Natural killer cell (primary cell): ENCODE measurements around the gene CFAP54. TPM values are rescaled to one million over a fixed set of nuclear protein-coding genes. Genes with fewer than 3 reads are reported as not detected.

Experiments
- ATAC-seq, 3 donors: fragments of 150-1000 bp in 2 of 3; fragments of 200-7000 bp in 1 of 3; cut with Tn5 transposase; 1 replicate in 1 of 3; 2 replicates in 2 of 3; pipeline ENCODE4 v1.10.0; 2021; ENCODE audit warnings: mild to moderate bottlenecking in 2 of 3, moderate library complexity in 2 of 3
- DNase-seq, 2 donors: peaks; one replicate each; pipeline versions ENCODE4 v3.0.0 to v3.0.0-alpha.2; 2013 to 2021; ENCODE audit warnings: mixed read lengths in 1 of 2
- H3K27ac ChIP-seq: one replicate; pipeline ENCODE4 v1.5.1; 2013; ENCODE audit warnings: mild to moderate bottlenecking, low read length
- H3K27me3 ChIP-seq: one replicate; pipeline ENCODE4 v1.6.1; 2013; ENCODE audit warnings: low read length; ENCODE audit not compliant: control insufficient read depth, insufficient read depth
- H3K36me3 ChIP-seq: one replicate; pipeline ENCODE4 v1.6.1; 2013; ENCODE audit warnings: low read length; ENCODE audit not compliant: control insufficient read depth, insufficient read depth
- H3K4me1 ChIP-seq: one replicate; pipeline ENCODE4 v1.6.1; 2013; ENCODE audit warnings: low read length; ENCODE audit not compliant: control insufficient read depth, insufficient read depth
- H3K4me3 ChIP-seq: one replicate; pipeline ENCODE4 v1.5.1; 2013; ENCODE audit warnings: low read length
- H3K9me3 ChIP-seq: one replicate; pipeline ENCODE4 v1.6.1; 2013; ENCODE audit warnings: low read length; ENCODE audit not compliant: control insufficient read depth, insufficient read depth
- H3K27ac Mint-ChIP-seq, 2 donors: one replicate each; pipeline ENCODE4 v1.8.0; 2022; ENCODE audit warnings: mild to moderate bottlenecking in 2 of 2, mixed read lengths in 2 of 2, moderate library complexity in 1 of 2
- H3K27me3 Mint-ChIP-seq, 2 donors: one replicate each; pipeline ENCODE4 v1.8.0; 2022; ENCODE audit warnings: low read depth in 2 of 2, mixed read lengths in 2 of 2
- H3K36me3 Mint-ChIP-seq: one replicate; pipeline ENCODE4 v1.8.0; 2022; ENCODE audit warnings: mixed read lengths
- H3K4me1 Mint-ChIP-seq, 2 donors: one replicate each; pipeline ENCODE4 v1.8.0; 2022; ENCODE audit warnings: mixed read lengths in 2 of 2
- H3K4me3 Mint-ChIP-seq: one replicate; pipeline ENCODE4 v1.8.0; 2022; ENCODE audit warnings: mild to moderate bottlenecking, moderate library complexity, mixed read lengths
- H3K9me3 Mint-ChIP-seq, 2 donors: one replicate each; pipeline ENCODE4 v1.8.0; 2022; ENCODE audit warnings: mixed read lengths in 2 of 2
- CTCF ChIP-seq: fragments of 200-600 bp; IDR thresholded peaks from one replicate; pipeline ENCODE4 v1.8.0; 2022; ENCODE audit warnings: antibody characterized with exemption
- WGBS: methylation state at CpG from one replicate; pipeline ENCODE4 v1.1.7; 2013; ENCODE audit warnings: missing lambda C conversion rate; ENCODE audit not compliant: insufficient coverage; 5-methylcytosine and 5-hydroxymethylcytosine counted together
- intact Hi-C: fragments of 100-400 bp; cut with micrococcal nuclease; formaldehyde crosslinking; loops from one replicate; pipeline ENCODE4 v1.14.2; 2022
- total RNA-seq, 4 donors: library from RNA; stranded (reverse); fragments of 120-200 nt in 1 of 4; gene quantifications; one replicate each; pipeline versions ENCODE4 v1.2.3 to v1.2.4, GENCODE V29; 2013 to 2022

The CFAP54 gene
- total RNA-seq, 3 donors from 2014 or later (not counting 1 experiment from before 2014, with no cell fraction given) = 0.56 to 1.5 (median 1.2) TPM

DNA sequence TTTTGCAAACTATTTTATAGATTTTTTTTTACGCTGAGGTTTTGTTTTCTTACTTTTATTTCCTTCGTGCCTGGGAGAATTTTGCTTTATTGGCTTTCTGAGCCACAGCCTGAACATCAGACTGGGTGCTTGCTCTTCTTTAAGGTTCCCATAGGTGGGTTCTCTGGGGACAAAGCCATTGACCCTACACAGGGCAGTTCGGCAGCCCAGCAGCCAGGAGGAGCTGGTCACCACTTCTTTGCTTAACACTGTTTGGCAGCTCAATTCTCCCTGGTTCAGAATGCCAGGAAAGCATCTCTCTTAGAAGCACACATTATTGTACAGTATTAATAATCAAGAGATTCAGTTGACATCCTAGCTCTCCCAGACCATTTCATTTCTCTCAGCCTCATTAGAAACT, 276.9 kb downstream of the CFAP54 start:
- Mint-ChIP-seq H3K27ac (no peak overlapping the region), H3K36me3 (no peaks in the 10 kb centered on the region), H3K4me1 (no peaks in the 10 kb centered on the region), H3K27me3 (peaks cover 3 to 36% of the 10 kb centered on the region in 2 donors), H3K9me3 (peaks cover 0 to 2% of the 10 kb centered on the region in 2 donors), H3K4me3 (no peak overlapping the region)
- no peaks in the 10 kb centered on the region for H3K27me3 ChIP-seq
- no peak for DNase-seq
- H3K27ac ChIP-seq = no peak overlapping the region
- intact Hi-C loops = no loop called here
- TF ChIP-seq CTCF = no peak
- no peaks in the 10 kb centered on the region for H3K4me1 ChIP-seq
- no peaks in the 10 kb centered on the region for H3K36me3 ChIP-seq
- H3K9me3 ChIP-seq = no peaks in the 10 kb centered on the region
- WGBS = 78% methylated on average over 3 of the region's 3 CpGs
- H3K4me3 ChIP-seq = no peak overlapping the region
- ATAC-seq = no peak

DNA sequence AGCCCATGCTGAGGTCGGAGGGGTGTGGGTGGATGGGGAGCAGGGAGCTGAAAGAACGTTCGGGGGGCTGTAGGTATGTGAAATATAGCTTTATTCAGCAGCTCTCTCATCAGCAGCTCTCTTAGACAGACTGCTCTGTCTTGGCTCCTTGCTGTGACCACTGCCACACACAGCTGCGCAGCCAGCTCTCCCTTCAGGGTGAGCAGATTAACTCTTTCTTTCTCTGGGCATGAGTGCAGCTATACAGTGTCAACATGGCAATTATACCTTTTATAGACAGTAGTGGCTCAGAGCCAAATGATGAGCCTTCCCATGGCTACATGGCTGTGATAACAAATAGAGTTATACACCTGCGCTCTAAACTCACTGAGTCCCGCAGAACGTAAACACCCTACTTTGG, 280.0 kb downstream of the CFAP54 start:
- no peak overlapping the region for H3K4me3 Mint-ChIP-seq
- H3K4me1 ChIP-seq = no peaks in the 10 kb centered on the region
- H3K36me3 Mint-ChIP-seq = no peaks in the 10 kb centered on the region
- H3K27me3 Mint-ChIP-seq = peaks cover 0 to 20% of the 10 kb centered on the region in 2 donors
- H3K4me1 Mint-ChIP-seq = no peaks in the 10 kb centered on the region
- no peaks in the 10 kb centered on the region for H3K36me3 ChIP-seq
- TF ChIP-seq CTCF = no peak
- no peaks in the 10 kb centered on the region for H3K27me3 ChIP-seq
- no peak overlapping the region for H3K27ac ChIP-seq
- no peaks in the 10 kb centered on the region for H3K9me3 ChIP-seq
- no peak overlapping the region for H3K4me3 ChIP-seq
- ATAC-seq (no peak), DNase-seq (no peak)
- intact Hi-C loops = no loop called here
- WGBS = 80% methylated on average over 7 of the region's 7 CpGs
- peaks cover 0 to 2% of the 10 kb centered on the region in 2 donors for H3K9me3 Mint-ChIP-seq
- no peak overlapping the region for H3K27ac Mint-ChIP-seq

- no peak for ATAC-seq
- no peak overlapping the region for H3K27ac Mint-ChIP-seq
- no peaks in the 10 kb centered on the region for H3K36me3 ChIP-seq
- no peaks in the 10 kb centered on the region for H3K4me1 Mint-ChIP-seq
- intact Hi-C loops = no loop called here
- no peak overlapping the region for H3K4me3 Mint-ChIP-seq
- H3K4me3 ChIP-seq = no peak overlapping the region
- H3K36me3 Mint-ChIP-seq = no peaks in the 10 kb centered on the region
- H3K9me3 Mint-ChIP-seq = peaks cover 0 to 2% of the 10 kb centered on the region in 2 donors
- WGBS = 87% methylated on average over 3 of the region's 3 CpGs
- no peaks in the 10 kb centered on the region for H3K4me1 ChIP-seq
- no peaks in the 10 kb centered on the region for H3K9me3 ChIP-seq
- TF ChIP-seq CTCF = no peak
- DNase-seq = no peak
- H3K27me3 ChIP-seq = no peaks in the 10 kb centered on the region
- peaks cover 0 to 20% of the 10 kb centered on the region in 2 donors for H3K27me3 Mint-ChIP-seq
- H3K27ac ChIP-seq = no peak overlapping the region
Observed at GRCh38 chr12:96770219-96771102, 281.1 kb downstream of the CFAP54 start.

DNA sequence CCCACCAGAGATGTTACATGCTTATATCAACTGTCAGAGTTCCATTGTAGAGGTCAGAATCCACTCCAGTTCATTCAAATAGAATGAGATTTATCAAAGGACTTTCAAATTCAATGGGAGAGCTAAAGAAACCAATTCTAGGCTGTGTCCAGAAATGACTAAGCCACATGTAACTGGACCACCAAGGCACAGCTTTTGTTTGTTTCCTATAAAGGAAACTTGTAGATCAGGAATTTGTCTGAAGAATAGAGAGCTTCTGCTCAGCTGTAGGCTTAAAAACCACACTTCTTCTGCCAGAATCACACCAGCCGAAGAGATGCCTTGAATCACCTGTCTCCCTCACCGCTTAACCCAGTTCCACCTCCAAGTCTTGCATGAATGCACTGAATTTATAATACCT, 283.7 kb downstream of the CFAP54 start:
- Mint-ChIP-seq H3K4me1 (no peaks in the 10 kb centered on the region), H3K27ac (no peak overlapping the region), H3K36me3 (no peaks in the 10 kb centered on the region), H3K9me3 (no peaks in the 10 kb centered on the region), H3K4me3 (no peak overlapping the region), H3K27me3 (no peaks in the 10 kb centered on the region)
- intact Hi-C loops = no loop called here
- Histone ChIP-seq H3K9me3 (no peaks in the 10 kb centered on the region), H3K4me3 (no peak overlapping the region), H3K4me1 (no peaks in the 10 kb centered on the region), H3K36me3 (no peaks in the 10 kb centered on the region), H3K27ac (no peak overlapping the region), H3K27me3 (no peaks in the 10 kb centered on the region)
- no peak for TF ChIP-seq CTCF
- ATAC-seq (no peak), DNase-seq (no peak)
- 100% methylated on average over 2 of the region's 2 CpGs for WGBS
